ENCODE results near the gene MDM2.

MDM2 gene

GRCh38 chr12:68854078-68854468 lies 46.1 kb downstream of the MDM2 start:
- DNase-seq: no peak

GRCh38 chr12:68854554-68854953 lies 46.6 kb downstream of the MDM2 start:
- no peak for DNase-seq

GRCh38 chr12:68855111-68855510 lies 47.1 kb downstream of the MDM2 start:
- no peak for DNase-seq

GRCh38 chr12:68855771-68856170 lies 47.8 kb downstream of the MDM2 start:
- no peak for DNase-seq

GRCh38 chr12:68856510-68856909 lies 48.5 kb downstream of the MDM2 start:
- DNase-seq: no peak

- DNase-seq: no peak
These were observed 53.9 kb downstream of the MDM2 start for GRCh38 chr12:68861890-68862289.

- DNase-seq: no peak
These were observed 55.3 kb downstream of the MDM2 start for GRCh38 chr12:68863109-68863770.

- peak; percentile 62 for DNase-seq
These were observed 56.0 kb downstream of the MDM2 start for GRCh38 chr12:68863886-68864454.

- DNase-seq: no peak
These were observed 56.6 kb downstream of the MDM2 start for GRCh38 chr12:68864604-68865003.

- no peak for DNase-seq
These were observed 57.6 kb downstream of the MDM2 start for GRCh38 chr12:68865399-68866164.

- no peak for DNase-seq
These were observed 59.0 kb downstream of the MDM2 start for GRCh38 chr12:68866950-68867349.

GRCh38 chr12:68867606-68868005 lies 59.6 kb downstream of the MDM2 start:
- DNase-seq: no peak

GRCh38 chr12:68868043-68868790 lies 60.2 kb downstream of the MDM2 start:
- DNase-seq: no peak

GRCh38 chr12:68870011-68870410 lies 62.0 kb downstream of the MDM2 start:
- no peak for DNase-seq

GRCh38 chr12:68870443-68870842 lies 62.5 kb downstream of the MDM2 start:
- DNase-seq: no peak

- DNase-seq: no peak
These were observed 63.4 kb downstream of the MDM2 start for GRCh38 chr12:68871396-68871795.

GRCh38 chr12:68871921-68872320 lies 63.9 kb downstream of the MDM2 start:
- peak; percentile 36 for DNase-seq

GRCh38 chr12:68873316-68873715 lies 65.3 kb downstream of the MDM2 start:
- DNase-seq: no peak

GRCh38 chr12:68876461-68876860 lies 68.5 kb downstream of the MDM2 start:
- no peak for DNase-seq

GRCh38 chr12:68877583-68877982 lies 69.6 kb downstream of the MDM2 start:
- DNase-seq: no peak

GRCh38 chr12:68878283-68878682 lies 70.3 kb downstream of the MDM2 start:
- DNase-seq: no peak

GRCh38 chr12:68878846-68879245 lies 70.9 kb downstream of the MDM2 start:
- no peak for DNase-seq

- DNase-seq: no peak
These were observed 72.8 kb downstream of the MDM2 start for GRCh38 chr12:68880660-68881325.

Data from activated CD4-positive, alpha-beta T cell treated with anti-CD3 and anti-CD28 coated beads, Interleukin-2, Interleukin-6, amounts not matched to agents 100 ng/mL and 50 ng/mL, durations not matched to agents 16 hours and 8 hours (primary cell).